Measurements from ENCODE around the gene STAT5A. TPM values are rescaled to one million over a fixed set of nuclear protein-coding genes. Genes with fewer than 3 reads are reported as not detected.

Gene STAT5A
- total and polyA plus RNA-seq, 2 experiments from 2014 or later, result 2.3 to 18.1 TPM

- no peak overlapping the region for H3K27ac ChIP-seq (ENCODE audit: low read depth)
- H3K4me3 Mint-ChIP-seq, result no peak overlapping the region
- no peaks in the 10 kb centered on the region for H3K27me3 ChIP-seq (ENCODE audit: insufficient read depth)
- H3K27me3 Mint-ChIP-seq (ENCODE audit: insufficient read depth, low read depth, poor library complexity), result peaks cover 3% of the 10 kb centered on the region
- H3K4me1 Mint-ChIP-seq, result peaks cover 42% of the 10 kb centered on the region
- H3K36me3 ChIP-seq (ENCODE audit: insufficient read depth), result no peaks in the 10 kb centered on the region
- DNase-seq (ENCODE audit: low spot score), result no peak
- no peak overlapping the region for H3K4me3 ChIP-seq
- TF ChIP-seq EZH2 (IDR thresholded peaks at IDR 0.05; ENCODE audit: low read depth, unreplicated experiment) (no peak), ZNF114 (CRISPR knock-in tag; IDR thresholded peaks at IDR 0.05) (no peak), REST (IDR thresholded peaks at IDR 0.05; ENCODE audit: unreplicated experiment) (no peak), JUNB (IDR thresholded peaks at IDR 0.05; ENCODE audit: unreplicated experiment) (no peak), EZH2phosphoT487 (IDR thresholded peaks at IDR 0.05; ENCODE audit: unreplicated experiment) (no peak)
- H3F3A ChIP-seq (replicated peaks; ENCODE audit: low read depth), result no peaks in the 10 kb centered on the region
- no peak overlapping the region for H3K4me2 ChIP-seq
- peaks cover 5% of the 10 kb centered on the region; the same call in 1 of the 2 replicates for H4K20me1 ChIP-seq (replicated peaks; ENCODE audit: insufficient read depth)
- no peak for ATAC-seq
- no peaks in the 10 kb centered on the region for H3K9me2 ChIP-seq (ENCODE audit: insufficient read depth)
- no peaks in the 10 kb centered on the region; the same call in 2 of the 3 replicates for H3K9me3 Mint-ChIP-seq
- H3K36me3 Mint-ChIP-seq (ENCODE audit: low read depth), result peaks cover 3% of the 10 kb centered on the region; the same call in 1 of the 3 replicates
- H3K4me1 ChIP-seq (ENCODE audit: insufficient read depth), result peaks cover 46% of the 10 kb centered on the region
- no peak overlapping the region for H3K27ac Mint-ChIP-seq
- H2AFZ ChIP-seq, result no peak overlapping the region
- H3K79me2 ChIP-seq (replicated peaks; ENCODE audit: insufficient read depth), result peaks cover 100% of the 10 kb centered on the region
Measured at GRCh38 chr17:42270170-42270535, 18.1 kb upstream of the STAT5A start.

- H3K27ac ChIP-seq (ENCODE audit: low read depth), result no peak overlapping the region
- H3K27me3 ChIP-seq (ENCODE audit: insufficient read depth), result no peaks in the 10 kb centered on the region
- H3K36me3 ChIP-seq (ENCODE audit: insufficient read depth), result no peaks in the 10 kb centered on the region
- Mint-ChIP-seq H3K27me3 (ENCODE audit: insufficient read depth, low read depth, poor library complexity) (peaks cover 3% of the 10 kb centered on the region), H3K36me3 (ENCODE audit: low read depth) (no peaks in the 10 kb centered on the region; the same call in 2 of the 3 replicates), H3K27ac (no peak overlapping the region), H3K4me3 (no peak overlapping the region), H3K9me3 (no peaks in the 10 kb centered on the region), H3K4me1 (peaks cover 45% of the 10 kb centered on the region)
- DNase-seq (ENCODE audit: low spot score) (no peak), ATAC-seq (no peak)
- no peak overlapping the region for H2AFZ ChIP-seq
- H3F3A ChIP-seq (replicated peaks; ENCODE audit: low read depth), result 0 out of 2 replicates have a peak, but pooled peaks cover 4% of the 10 kb centered on the region
- peaks cover 5% of the 10 kb centered on the region; the same call in 1 of the 2 replicates for H4K20me1 ChIP-seq (replicated peaks; ENCODE audit: insufficient read depth)
- peaks cover 46% of the 10 kb centered on the region for H3K4me1 ChIP-seq (ENCODE audit: insufficient read depth)
- no peaks in the 10 kb centered on the region for H3K9me2 ChIP-seq (ENCODE audit: insufficient read depth)
- no peak overlapping the region for H3K4me2 ChIP-seq
- peaks cover 97% of the 10 kb centered on the region for H3K79me2 ChIP-seq (replicated peaks; ENCODE audit: insufficient read depth)
- no peak overlapping the region for H3K4me3 ChIP-seq
- TF ChIP-seq NANOG (IDR thresholded peaks at IDR 0.05; ENCODE audit: borderline replicate concordance) (no peak), ZNF331 (CRISPR knock-in tag; IDR thresholded peaks at IDR 0.05; ENCODE audit: low read depth) (no peak), REST (IDR thresholded peaks at IDR 0.05; ENCODE audit: unreplicated experiment) (no peak), ZNF462 (CRISPR knock-in tag; IDR thresholded peaks at IDR 0.05) (no peak)
Measured at GRCh38 chr17:42270596-42270995, 17.7 kb upstream of the STAT5A start.

Measured in GM23338 (cell line).